Right ventricle myocardium superior (tissue), 1 donor: ENCODE results near the gene EDN2. TPM values are rescaled to one million over a fixed set of nuclear protein-coding genes. Genes with fewer than 3 reads are reported as not detected.

Experiments
- ATAC-seq: fragments of 200-7000 bp; cut with Tn5 transposase; one replicate; pipeline ENCODE4 v1.9.1; 2020; ENCODE audit warnings: mild to moderate bottlenecking; ENCODE audit not compliant: poor library complexity
- DNase-seq: peaks from one replicate; pipeline ENCODE4 v3.0.0-alpha.2; 2020
- intact Hi-C: fragments of 100-400 bp; cut with DNase I; formaldehyde crosslinking; loops from one replicate; pipeline ENCODE4 v1.11.2; 2022
- total RNA-seq: library from RNA; stranded (reverse); fragmentation: NEBNext Ultra II Directional; extraction: Animal tissue kit (Norgen Biotek cat#: 25700); gene quantifications from one replicate; pipeline ENCODE4 v1.2.1, GENCODE V29; 2021
- donor health status: DM: no; HTN: yes; CAD: no; lungs with severe emphysema.

Gene EDN2
- total RNA-seq, 1 donor from 2014 or later: 0.27 TPM

DNA sequence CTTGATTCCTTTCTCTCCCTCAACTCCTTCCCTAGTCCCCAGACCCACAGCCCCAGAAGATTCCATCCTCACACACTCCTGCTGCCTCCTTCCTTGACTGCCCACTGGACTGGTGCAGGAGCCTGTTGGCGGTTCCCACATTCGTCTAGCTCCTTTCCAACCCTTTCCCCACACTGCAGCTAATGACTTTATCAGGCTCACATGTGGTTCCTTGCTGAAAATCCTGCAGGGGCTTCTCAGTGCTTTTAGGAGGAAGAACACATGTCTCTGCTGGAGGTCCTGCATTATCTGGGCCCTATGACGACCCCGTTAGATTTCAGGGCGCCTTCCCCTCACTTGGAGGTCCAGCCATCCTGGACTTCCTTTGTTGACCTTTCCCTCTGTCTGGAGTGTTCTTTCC is 50.2 kb downstream of the EDN2 start:
- DNase-seq (no peak), ATAC-seq (no peak)
- intact Hi-C loops: no loop called here

DNA sequence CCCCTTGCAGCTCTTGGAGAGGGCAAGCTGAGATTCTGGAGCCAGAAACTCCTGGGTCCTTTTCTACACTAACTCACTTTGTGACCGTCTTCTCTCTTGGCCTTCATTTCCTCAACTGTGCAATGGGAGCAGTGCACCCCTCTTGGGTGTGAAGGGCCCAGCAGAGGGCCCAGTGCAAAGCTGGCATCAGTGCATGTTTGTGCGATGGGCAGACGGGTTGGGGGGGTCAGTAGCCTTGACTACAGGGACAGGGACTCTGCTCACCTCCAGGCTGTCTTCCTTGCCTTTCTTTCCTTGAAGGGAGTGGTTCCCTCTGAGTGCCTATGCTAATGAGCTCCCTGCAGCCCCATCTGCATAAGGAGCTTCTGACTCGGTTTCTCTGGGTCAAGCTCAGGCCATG is 51.0 kb downstream of the EDN2 start:
- DNase-seq: no peak
- ATAC-seq: no peak
- intact Hi-C loops: no loop called here

DNA sequence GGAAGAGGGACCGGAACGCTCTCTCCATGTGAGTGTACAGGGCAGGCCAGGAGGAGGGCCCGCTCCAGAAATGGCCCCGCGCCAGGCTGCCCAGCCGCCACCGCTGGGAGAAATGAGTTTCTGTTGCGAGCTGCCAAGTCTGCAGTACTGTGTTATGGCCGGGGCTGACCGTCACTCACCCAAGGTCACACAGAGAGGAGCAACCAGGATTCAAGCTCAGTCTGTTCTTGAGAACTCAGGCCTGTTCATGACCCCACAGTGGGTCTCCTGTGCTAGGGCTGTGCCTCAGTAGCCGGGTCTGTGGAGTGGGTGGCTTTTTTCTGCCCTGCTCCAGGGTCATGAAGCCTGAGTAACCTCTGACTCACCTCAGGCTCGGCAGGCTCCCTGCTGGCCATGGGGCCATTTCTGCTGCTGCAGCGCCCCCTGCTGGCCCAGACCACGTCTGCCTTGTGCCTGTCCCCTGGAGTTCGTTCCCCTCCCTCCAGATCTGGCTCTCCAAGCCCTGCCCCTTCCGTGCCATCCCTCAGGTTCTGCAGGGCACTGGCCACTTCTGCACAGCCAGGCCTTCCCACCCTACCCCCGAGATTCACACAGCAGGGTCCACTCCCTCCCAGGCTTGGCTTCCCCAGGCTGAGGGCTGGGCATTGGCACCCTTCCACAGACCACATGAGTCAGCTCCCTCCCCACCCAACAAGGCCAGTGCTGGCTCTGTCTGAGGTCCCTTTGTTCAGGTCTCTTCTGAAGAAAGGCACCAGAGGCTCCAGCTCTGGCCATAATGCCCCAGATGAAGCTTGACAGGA is 51.8 kb downstream of the EDN2 start:
- peak; percentile 94 for ATAC-seq
- intact Hi-C loops: no loop called here
- peak; percentile 94 for DNase-seq

GRCh38 chr1:41431490-41432350 is 52.8 kb downstream of the EDN2 start:
- intact Hi-C loops: no loop called here
- peak; percentile 15 for ATAC-seq

GRCh38 chr1:41430582-41430981 is 53.9 kb downstream of the EDN2 start:
- intact Hi-C loops: no loop called here
- DNase-seq (no peak), ATAC-seq (no peak)

More at GRCh38 chr1:41431490-41432350, 52.8 kb downstream of the EDN2 start:
- DNase-seq: peak; percentile 57

DNA sequence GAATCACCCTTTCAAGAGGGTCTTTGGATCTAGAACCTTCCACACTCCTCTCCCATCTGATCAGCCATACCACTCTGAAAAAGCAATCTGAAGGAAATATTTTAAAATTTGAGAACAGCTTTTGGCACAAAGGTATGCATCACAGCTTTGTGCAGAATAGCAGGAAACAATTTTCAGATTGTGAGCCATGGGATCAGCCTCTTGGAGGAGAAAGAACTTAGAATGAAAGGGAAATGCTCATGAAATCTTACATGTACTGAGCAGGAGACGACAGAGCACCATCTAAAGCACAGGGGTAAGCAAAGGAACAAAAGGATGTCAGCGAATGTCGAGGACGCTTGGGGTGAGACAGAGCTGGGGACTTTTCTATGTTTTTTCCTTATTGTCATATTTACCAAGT is 54.4 kb downstream of the EDN2 start:
- intact Hi-C loops: no loop called here
- no peak for DNase-seq
- no peak for ATAC-seq

DNA sequence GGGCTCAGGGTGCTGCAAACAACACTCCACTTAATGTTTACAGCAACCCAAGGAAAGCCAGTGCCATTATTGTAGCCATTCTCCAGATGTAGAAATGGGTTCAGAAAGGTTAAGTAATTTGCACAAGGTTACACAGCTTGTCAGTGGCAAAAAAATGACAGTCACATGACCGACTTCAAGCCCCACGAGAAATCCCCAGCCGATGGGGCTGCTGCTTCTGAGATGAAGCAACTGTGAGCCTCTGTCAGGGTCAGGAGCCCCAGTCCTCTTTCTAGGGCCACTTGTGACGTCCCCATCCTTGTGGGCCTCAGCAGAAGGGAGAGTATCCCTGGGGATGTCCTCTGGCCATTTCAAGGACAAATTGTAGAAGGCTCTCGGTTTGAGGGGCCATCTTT is 54.8 kb downstream of the EDN2 start:
- intact Hi-C loops: no loop called here
- no peak for ATAC-seq
- DNase-seq: no peak

Other genes with a start within 250 kb of the EDN2 start
- 38.0 TPM for gene SCMH1, start 242.4 kb downstream of the EDN2 start, total RNA-seq
- gene FOXO6, start 123.2 kb downstream of the EDN2 start, total RNA-seq: 3.6 TPM